Measurements from ENCODE around the gene SUB1. TPM values are rescaled to one million over a fixed set of nuclear protein-coding genes. Genes with fewer than 3 reads are reported as not detected.

The SUB1 gene
- total RNA-seq, 1 donor from 2014 or later, result 119 TPM

DNA sequence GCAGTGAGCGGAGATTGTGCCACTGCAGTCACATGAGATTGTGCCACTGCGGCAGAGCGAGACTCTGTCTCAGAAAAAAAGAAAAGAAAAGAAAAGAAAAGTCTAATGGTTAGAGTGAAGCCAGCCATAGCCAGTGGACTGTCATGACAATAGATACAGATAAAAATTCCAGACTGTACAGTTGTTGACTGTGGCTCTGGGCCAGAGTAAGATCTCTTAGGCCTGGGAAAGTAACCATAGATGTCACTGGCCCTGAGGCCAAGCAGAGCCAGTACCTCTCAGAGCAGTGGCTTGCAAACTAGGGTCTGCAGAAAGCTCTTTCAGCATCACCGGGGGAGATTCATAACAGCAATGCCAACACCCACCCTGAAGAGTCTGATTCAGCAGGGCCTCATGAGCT is 44.1 kb upstream of the SUB1 start:
- no peak for ATAC-seq
- H3K27me3 ChIP-seq (ENCODE audit: low read depth), result no peaks in the 10 kb centered on the region

DNA sequence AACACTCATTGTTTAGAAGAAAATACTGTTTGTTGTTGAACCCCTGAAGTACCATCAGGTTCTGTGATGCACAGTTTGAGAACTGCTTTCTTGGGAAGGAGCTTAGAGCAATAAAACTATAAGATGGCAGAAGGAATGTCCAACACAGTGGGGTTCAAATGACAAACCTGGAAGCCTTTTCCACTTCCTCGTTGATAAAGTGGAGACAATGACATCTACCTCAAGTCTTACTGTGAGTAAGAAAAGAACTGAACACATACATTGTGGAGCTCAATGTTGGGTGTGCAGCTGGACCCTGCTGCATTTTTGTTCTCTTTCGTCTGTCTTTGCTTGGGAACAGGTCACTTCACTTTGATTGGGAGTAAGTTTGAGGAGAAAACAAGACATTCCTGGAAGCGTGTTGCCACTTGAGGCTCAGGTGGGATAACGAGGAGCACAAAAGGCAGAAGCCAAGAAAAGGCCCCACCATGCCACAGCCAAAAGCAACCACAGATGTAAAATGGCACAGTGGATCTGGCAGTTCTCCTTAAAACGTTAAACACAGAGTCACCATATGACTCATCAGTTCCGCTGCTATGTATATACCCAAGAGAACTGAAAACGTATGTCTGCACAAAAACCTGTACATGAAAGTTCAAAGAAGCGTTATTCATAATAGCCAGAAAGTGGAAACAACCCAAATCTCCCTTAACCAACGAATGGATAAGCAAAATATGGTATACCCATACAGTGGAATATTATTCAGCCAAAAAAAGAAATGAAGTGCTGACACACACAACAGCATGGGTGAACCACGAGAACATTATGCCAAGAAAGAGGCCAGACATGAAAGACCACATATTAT is 42.9 kb upstream of the SUB1 start:
- Histone ChIP-seq H3K27ac (no peak overlapping the region), H3K4me3 (no peak overlapping the region), H3K9me3 (no peaks in the 10 kb centered on the region), H3K27me3 (ENCODE audit: low read depth) (no peaks in the 10 kb centered on the region), H3K4me1 (no peaks in the 10 kb centered on the region), H3K36me3 (no peaks in the 10 kb centered on the region)
- intact Hi-C loops (cut with DNase I), result no loop called here
- TF ChIP-seq, protein P1, sequence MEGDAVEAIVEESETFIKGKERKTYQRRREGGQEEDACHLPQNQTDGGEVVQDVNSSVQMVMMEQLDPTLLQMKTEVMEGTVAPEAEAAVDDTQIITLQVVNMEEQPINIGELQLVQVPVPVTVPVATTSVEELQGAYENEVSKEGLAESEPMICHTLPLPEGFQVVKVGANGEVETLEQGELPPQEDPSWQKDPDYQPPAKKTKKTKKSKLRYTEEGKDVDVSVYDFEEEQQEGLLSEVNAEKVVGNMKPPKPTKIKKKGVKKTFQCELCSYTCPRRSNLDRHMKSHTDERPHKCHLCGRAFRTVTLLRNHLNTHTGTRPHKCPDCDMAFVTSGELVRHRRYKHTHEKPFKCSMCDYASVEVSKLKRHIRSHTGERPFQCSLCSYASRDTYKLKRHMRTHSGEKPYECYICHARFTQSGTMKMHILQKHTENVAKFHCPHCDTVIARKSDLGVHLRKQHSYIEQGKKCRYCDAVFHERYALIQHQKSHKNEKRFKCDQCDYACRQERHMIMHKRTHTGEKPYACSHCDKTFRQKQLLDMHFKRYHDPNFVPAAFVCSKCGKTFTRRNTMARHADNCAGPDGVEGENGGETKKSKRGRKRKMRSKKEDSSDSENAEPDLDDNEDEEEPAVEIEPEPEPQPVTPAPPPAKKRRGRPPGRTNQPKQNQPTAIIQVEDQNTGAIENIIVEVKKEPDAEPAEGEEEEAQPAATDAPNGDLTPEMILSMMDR (IDR thresholded peaks at IDR 0.05), result no peak
- ATAC-seq, result no peak
- DNase-seq, result no peak

More for the DNA sequence above, 44.1 kb upstream of the SUB1 start:
- Histone ChIP-seq H3K4me3 (no peak overlapping the region), H3K4me1 (no peaks in the 10 kb centered on the region), H3K27ac (no peak overlapping the region), H3K9me3 (no peaks in the 10 kb centered on the region), H3K36me3 (no peaks in the 10 kb centered on the region)
- no peak for DNase-seq
- TF ChIP-seq, protein P1 (IDR thresholded peaks at IDR 0.05), result no peak
- intact Hi-C loops (cut with DNase I), result no loop called here

DNA sequence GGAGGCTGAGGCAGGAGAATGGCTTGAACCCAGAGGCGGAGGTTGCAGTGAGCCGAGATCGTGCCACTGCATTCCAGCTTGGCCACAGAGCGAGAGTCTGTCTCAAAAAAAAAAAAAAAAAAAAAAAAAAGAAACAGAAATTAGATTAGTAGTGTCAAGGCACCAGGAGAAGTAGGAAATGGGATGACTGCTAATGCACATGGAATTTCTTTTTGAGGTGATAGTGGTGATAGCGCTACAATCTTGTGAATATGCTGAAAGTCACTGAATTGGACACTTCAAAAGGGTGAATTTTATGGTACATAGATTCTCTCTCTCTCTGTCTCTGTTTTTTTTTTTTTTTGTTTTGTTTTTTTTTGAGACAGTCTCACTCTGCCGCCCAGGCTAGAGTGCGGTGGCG is 42.1 kb upstream of the SUB1 start:
- DNase-seq (no peak), ATAC-seq (no peak)
- Histone ChIP-seq H3K36me3 (no peaks in the 10 kb centered on the region), H3K27me3 (ENCODE audit: low read depth) (no peaks in the 10 kb centered on the region), H3K4me3 (no peak overlapping the region), H3K9me3 (no peaks in the 10 kb centered on the region), H3K27ac (no peak overlapping the region), H3K4me1 (no peaks in the 10 kb centered on the region)
- intact Hi-C loops (cut with DNase I), result no loop called here
- TF ChIP-seq, protein P1 (IDR thresholded peaks at IDR 0.05), result no peak

DNA sequence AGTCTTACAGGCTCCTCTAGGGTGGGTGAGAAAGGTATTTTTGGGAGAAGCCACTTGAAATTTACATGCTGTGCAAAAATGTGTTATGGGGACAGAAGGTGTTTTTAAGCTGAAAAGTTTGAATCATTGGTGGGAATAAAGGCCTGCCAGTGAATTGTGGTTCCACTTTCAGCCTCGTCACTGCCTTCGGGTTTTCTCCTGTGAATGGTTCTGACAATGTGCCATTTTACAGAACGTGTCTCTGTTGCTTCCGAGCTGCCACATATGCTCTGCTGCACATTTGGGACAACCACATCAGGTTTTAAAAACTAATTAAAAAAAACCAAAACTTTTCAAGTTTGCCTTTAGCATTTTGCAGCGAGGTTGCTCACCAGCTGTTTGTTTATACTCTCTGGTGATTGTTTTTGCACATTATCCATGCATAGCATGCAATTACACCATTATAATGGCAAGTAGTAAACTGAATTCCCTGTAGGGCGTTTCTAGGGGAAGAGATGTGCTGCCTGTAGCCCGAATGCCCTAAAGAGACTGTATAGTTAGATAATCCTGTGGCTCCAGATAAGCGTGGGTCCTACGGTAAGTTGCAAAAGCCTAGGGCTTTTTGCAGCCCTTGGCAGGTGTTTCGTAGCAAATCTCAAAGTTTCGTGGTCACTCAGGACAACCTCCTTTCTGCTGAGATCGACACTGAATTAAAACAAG is 40.1 kb upstream of the SUB1 start:
- Histone ChIP-seq H3K9me3 (no peaks in the 10 kb centered on the region), H3K36me3 (no peaks in the 10 kb centered on the region), H3K27ac (no peak overlapping the region), H3K4me3 (no peak overlapping the region), H3K27me3 (ENCODE audit: low read depth) (no peaks in the 10 kb centered on the region), H3K4me1 (no peaks in the 10 kb centered on the region)
- TF ChIP-seq, protein P1 (IDR thresholded peaks at IDR 0.05), result no peak
- no peak for ATAC-seq
- DNase-seq, result no peak
- intact Hi-C loops (cut with DNase I), result no loop called here

DNA sequence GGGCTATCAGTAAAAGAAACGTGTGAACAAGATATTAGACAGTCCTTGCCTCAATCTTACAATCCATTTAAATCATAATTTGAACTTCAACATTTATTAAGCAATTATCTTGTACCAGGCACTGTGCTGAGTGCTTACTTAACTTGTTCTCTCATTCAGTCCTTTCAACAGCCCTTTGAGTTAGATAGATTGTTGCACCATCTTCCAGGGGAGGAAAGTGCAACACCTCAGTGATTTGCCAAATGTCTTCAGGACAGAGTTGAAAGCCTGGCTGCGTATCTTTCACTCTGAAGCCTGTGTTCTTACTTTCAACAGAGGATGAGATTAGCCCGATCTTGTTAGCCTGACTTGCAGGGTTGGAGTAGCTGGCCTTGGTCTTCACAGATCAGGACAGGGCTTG is 34.2 kb upstream of the SUB1 start:
- TF ChIP-seq, protein P1 (IDR thresholded peaks at IDR 0.05), result no peak
- no peaks in the 10 kb centered on the region for H3K36me3 ChIP-seq
- ATAC-seq, result no peak
- H3K9me3 ChIP-seq, result no peaks in the 10 kb centered on the region
- no peaks in the 10 kb centered on the region for H3K27me3 ChIP-seq (ENCODE audit: low read depth)
- H3K4me1 ChIP-seq, result no peaks in the 10 kb centered on the region
- DNase-seq, result no peak
- H3K4me3 ChIP-seq, result no peak overlapping the region
- H3K27ac ChIP-seq, result no peak overlapping the region
- intact Hi-C loops (cut with DNase I), result no loop called here
